NCI-H446 (cell line): Measurements from ENCODE around the gene EGFLAM.

Experiments
- DNase-seq, 2 experiments: peaks; one replicate each; lab custom pipeline; 2025; lab: John Stamatoyannopoulos, UW

EGFLAM gene

GRCh38 chr5:38471709-38472108 lies 213.3 kb downstream of the EGFLAM start:
- DNase-seq: no peak

DNA sequence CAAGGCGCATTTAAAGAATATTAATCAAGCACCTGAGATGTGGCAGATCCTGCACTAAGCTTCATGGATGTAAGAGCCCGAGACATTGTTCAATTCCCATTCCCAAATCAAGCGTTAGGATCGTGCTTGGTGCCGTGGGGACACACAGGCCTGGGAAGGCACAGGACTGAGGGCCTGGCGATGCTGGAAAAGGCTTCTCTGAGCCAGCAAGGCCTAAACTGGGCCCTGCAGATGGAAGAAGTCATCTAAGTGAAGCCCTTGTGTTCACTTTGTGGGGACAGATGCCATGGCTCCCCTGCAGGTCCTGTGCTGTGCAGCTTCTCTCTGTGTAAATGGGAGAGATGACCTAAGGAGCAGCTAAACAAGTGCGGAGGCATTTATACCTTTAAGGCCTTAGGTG lies 214.2 kb downstream of the EGFLAM start:
- DNase-seq: no peak

DNA sequence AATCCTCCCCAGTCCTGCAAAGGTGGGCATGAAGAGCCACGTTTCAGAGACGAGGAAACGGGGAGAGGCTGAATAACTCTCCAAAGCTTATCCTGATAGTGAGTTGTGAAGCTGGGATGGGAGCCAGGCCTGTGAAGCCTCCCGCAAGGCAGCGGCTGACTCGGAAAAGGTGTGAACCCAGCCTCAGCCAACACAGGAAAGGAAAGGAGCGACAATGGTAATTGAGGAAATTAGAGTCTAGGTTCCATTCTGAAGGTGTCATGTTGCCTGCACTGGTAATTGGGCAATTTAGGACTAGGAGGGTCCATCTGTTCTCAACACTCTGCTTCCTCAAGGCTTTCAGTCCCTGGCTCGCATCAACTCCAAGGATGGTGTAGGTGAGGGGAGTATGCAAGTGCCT lies 214.6 kb downstream of the EGFLAM start:
- DNase-seq: no peak

DNA sequence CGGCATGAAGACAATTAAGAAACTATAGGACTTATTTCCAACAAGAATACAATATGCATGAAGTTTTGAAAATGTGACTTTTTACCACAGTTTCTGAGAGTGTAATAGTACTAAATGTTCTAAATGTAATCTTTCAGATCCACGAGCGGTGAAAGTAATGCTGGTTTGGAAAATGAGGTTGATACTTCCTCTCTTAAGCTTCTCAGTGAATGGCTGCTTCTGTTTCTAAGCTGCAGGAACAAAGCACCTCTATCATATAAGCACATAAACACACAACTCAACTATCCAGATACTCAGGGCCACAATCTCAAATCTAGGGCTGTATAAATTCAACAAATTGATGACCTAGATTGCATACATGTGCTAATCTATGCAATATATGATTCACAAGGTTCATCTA lies 219.8 kb downstream of the EGFLAM start:
- DNase-seq: no peak

DNA sequence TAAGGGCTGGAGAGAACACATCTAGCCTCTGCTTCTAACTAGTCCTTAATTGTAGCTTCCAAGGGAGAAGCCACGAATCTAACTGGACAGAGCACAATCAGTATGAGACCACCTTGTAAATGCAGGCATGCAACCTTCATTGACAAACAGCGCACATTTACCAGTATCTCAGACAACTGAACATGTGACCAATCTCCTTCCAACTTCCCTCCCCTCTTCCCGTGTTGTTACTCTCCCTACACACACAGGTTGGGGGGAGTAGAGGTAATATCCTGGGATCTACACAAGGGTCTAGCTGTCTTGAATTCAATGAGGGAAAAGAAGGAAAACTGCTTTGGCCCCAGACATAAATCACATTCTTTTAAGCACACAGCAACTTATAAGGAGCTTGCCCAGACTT lies 220.5 kb downstream of the EGFLAM start:
- DNase-seq: no peak

DNA sequence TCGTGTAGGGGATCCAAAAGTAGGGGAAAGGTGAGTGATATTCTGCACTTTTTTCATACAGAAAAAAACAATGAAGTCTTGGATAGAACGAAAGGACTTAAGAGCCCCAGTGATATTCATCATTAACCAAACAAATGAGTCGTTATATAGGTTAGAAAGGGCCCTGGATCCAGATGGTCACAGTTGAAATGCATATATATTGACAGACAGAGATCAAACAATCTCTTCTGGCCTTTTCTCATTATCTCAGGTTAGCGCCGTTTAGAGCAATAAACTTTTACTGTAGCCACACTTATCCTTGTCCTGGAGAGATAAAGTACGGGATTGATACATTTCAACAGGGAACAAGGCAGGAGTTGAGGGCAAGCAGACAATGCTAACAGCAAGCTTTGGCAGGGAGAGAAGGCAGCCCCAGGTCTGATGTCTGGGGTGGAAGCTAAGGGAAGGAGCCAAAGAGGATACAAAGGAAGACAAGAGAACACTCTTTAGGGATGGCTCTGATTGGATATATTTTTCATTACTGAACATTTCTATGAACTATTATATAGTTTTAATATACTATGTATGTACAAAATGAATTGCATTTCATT lies 221.1 kb downstream of the EGFLAM start:
- no peak for DNase-seq

DNA sequence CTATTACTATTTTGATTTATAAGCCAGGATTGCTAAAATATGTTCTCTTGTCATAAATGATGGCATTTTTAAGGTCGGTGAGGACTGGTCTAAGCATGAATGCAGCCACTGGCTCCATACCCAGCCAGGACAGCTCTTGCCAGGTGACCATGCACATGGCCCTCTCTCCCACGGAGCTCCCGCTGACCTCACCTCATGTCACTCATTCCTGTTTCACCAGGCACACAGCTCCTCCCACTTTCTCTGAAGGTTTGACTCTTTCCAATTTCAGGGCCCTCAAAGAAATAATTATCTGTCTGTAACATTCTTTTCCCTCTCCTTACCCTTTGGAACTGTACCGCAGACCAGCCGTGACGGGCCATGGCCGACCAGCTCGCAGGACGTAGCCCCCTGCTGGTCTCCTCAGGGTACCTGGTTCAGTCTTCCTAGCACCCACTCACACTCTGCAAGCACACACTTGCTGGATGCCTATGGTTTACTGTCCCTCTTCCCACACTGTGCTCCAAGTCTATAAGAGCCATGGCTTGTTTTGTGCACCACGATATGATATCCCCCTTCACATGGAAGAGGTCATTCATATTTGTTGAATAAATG lies 225.5 kb downstream of the EGFLAM start:
- DNase-seq: no peak

- no peak for DNase-seq
These were observed 235.8 kb downstream of the EGFLAM start for GRCh38 chr5:38494175-38494574.

DNA sequence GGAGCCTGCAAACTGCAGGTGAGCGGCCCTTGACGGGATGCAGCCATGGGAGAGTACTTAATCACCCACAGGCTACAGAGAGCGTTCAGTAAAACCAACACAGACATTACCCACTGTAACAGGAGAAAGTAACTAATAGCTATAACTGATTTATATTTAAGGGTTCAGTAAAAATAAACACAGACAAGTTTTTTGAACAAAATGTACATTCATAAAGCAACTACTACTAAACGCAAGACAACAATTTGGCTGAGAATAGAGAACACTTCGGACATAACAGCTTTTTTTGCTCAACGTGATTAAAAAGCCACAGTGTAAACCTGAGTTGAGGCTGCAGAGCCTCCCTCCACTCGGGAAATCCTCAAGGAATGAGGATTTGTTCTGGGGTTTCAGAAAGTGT lies 236.4 kb downstream of the EGFLAM start:
- no peak for DNase-seq

GRCh38 chr5:38497946-38498345 lies 239.6 kb downstream of the EGFLAM start:
- no peak for DNase-seq

DNA sequence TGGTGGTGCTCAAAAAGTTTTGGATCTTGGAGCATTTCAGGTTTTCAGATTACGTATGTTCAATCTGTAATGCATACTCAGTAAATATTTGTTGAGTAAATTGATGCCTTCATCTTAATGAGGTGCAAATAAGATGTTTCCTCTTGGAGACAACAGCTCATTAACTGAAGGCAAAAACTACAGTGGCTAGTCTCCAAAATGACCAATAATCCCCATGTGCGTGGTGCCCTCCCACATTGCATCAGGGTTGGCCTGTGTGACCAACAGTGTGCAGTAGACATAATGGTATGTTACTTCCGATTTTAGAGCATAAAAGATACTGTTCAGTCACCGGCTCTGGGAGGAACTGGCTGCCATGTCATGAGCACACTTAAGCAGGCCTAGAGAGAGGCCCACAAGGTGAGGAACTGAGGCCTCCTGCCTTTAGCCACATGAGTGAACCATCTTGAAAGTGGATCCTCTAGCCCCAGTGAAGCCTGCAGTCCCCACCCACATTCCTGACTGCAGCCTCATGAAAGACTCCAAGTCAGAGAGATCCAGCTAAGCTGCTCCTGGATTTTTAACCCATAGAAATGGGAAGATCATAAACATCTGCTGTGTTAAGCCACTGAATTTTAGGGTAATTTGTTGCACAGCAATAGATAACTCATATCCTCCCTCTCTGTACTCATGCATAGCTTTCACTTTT lies 242.4 kb downstream of the EGFLAM start:
- no peak for DNase-seq

GRCh38 chr5:38506302-38506701 lies 247.9 kb downstream of the EGFLAM start:
- DNase-seq: no peak

DNA sequence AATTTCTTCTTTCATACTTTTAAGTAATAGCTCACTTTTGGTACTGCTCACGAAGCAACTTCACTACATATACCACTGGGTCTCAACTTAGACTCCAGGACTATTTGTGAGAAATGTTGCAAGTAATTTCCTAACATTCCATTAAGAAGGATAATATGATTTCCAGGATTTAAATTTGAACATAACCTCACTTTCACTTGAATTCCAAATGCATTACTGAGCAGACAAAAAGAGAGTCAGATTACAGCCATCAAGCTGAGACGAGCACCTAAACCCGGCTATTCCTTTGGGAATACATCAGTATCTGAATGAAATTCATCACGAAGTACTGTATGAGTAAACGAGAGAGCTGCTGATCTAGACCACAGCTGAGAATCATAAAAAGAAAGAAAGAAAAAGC lies 250.8 kb downstream of the EGFLAM start:
- DNase-seq: no peak
